SK-N-SH treated with all-trans-retinoic acid at 6 μM for 48 hours (cell line): Measurements from ENCODE around the gene PCF11.

Experiments
- ATAC-seq: fragments of 200-7000 bp; cut with Tn5 transposase; 3 replicates; pipeline ENCODE4 v1.9.1; 2020; ENCODE audit warnings: mild to moderate bottlenecking, moderate library complexity
- ARNTL ChIP-seq: fragments of 450-650 bp; formaldehyde crosslinking; IDR thresholded peaks from 2 replicates; pipeline ENCODE4 v1.5.0; 2020; ENCODE audit warnings: low read depth, mild to moderate bottlenecking, moderate library complexity, borderline replicate concordance
- BACH2 ChIP-seq: fragments of 250-450 bp; sonication (Bioruptor Pico); IDR thresholded peaks from 2 replicates; pipeline ENCODE4 v1.9.0; 2021; ENCODE audit warnings: mild to moderate bottlenecking, borderline replicate concordance
- CSDC2 ChIP-seq: fragments of 250-450 bp; sonication (Bioruptor Pico); IDR thresholded peaks from 2 replicates; pipeline ENCODE4 v1.5.0; 2020; ENCODE audit warnings: mild to moderate bottlenecking, moderate library complexity
- CSRNP3 ChIP-seq: fragments of 250-450 bp; sonication (Bioruptor Pico); IDR thresholded peaks from 2 replicates; pipeline ENCODE4 v1.5.1; 2021; ENCODE audit warnings: mild to moderate bottlenecking, moderate library complexity
- ESRRG ChIP-seq: fragments of 250-450 bp; sonication (Bioruptor Pico); IDR thresholded peaks from 2 replicates; pipeline ENCODE4 v1.6.1; 2021; ENCODE audit warnings: mild to moderate bottlenecking
- GLIS3 ChIP-seq: fragments of 250-450 bp; sonication (Bioruptor Pico); IDR thresholded peaks from 2 replicates; pipeline ENCODE4 v1.5.0; 2020; ENCODE audit warnings: mild to moderate bottlenecking, moderate library complexity
- ISL1 ChIP-seq: fragments of 250-450 bp; sonication (Bioruptor Pico); IDR thresholded peaks from 2 replicates; pipeline ENCODE4 v2.1.2; 2022; ENCODE audit warnings: mild to moderate bottlenecking, moderate library complexity
- OSR1 ChIP-seq: fragments of 250-450 bp; sonication (Bioruptor Pico); IDR thresholded peaks from 2 replicates; pipeline ENCODE4 v1.8.0; 2022; ENCODE audit warnings: moderate library complexity, mild to moderate bottlenecking, inconsistent platforms
- SNAI2 ChIP-seq: fragments of 250-450 bp; sonication (Bioruptor Pico); IDR thresholded peaks from 2 replicates; pipeline ENCODE4 v1.5.0; 2020; ENCODE audit warnings: mild to moderate bottlenecking, moderate library complexity
- TCF4 ChIP-seq: fragments of 250-450 bp; sonication (Bioruptor Pico); IDR thresholded peaks from 2 replicates; pipeline ENCODE4 v1.8.0; 2021; ENCODE audit warnings: mild to moderate bottlenecking, moderate library complexity, borderline replicate concordance
- TOX ChIP-seq: fragments of 250-450 bp; sonication (Bioruptor Pico); IDR thresholded peaks from 2 replicates; pipeline ENCODE4 v1.8.0; 2021; ENCODE audit warnings: mild to moderate bottlenecking, moderate library complexity, borderline replicate concordance
- TSHZ2 ChIP-seq: fragments of 250-450 bp; sonication (Bioruptor Pico); IDR thresholded peaks from 2 replicates; pipeline ENCODE4 v1.5.0; 2020; ENCODE audit warnings: mild to moderate bottlenecking, moderate library complexity
- ZC3H10 ChIP-seq: fragments of 250-450 bp; sonication (Bioruptor Pico); IDR thresholded peaks from 2 replicates; pipeline ENCODE4 v1.5.1; 2021; ENCODE audit warnings: mild to moderate bottlenecking, moderate library complexity
- ZFP3 ChIP-seq: fragments of 250-450 bp; sonication (Bioruptor Pico); IDR thresholded peaks from 2 replicates; pipeline ENCODE4 v1.5.0; 2020; ENCODE audit warnings: mild to moderate bottlenecking, moderate library complexity
- ZNF565 ChIP-seq: fragments of 450-650 bp; formaldehyde crosslinking; conservative IDR thresholded peaks from 2 replicates; pipeline ENCODE4 v1.5.0; 2020; ENCODE audit warnings: low read depth, mild to moderate bottlenecking, moderate library complexity
- ZNF70 ChIP-seq: fragments of 450-650 bp; formaldehyde crosslinking; IDR thresholded peaks from 2 replicates; pipeline ENCODE4 v1.5.0; 2020; ENCODE audit warnings: mild to moderate bottlenecking, moderate library complexity
- ZNF8 ChIP-seq: fragments of 450-650 bp; formaldehyde crosslinking; IDR thresholded peaks from 2 replicates; pipeline ENCODE4 v1.5.0; 2020; ENCODE audit warnings: mild to moderate bottlenecking, moderate library complexity
- TF ChIP-seq, protein P1 (sequence below): fragments of 250-450 bp; sonication (Bioruptor Pico); IDR thresholded peaks from 2 replicates; pipeline ENCODE4 v1.8.0; 2021; ENCODE audit warnings: low read depth, mild to moderate bottlenecking, moderate library complexity, borderline replicate concordance
- TF ChIP-seq, protein P2 (sequence below): fragments of 250-450 bp; sonication (Bioruptor Pico); IDR thresholded peaks from 2 replicates; pipeline ENCODE4 v1.8.0; 2020; ENCODE audit warnings: mild to moderate bottlenecking, moderate library complexity, borderline replicate concordance

The PCF11 gene

GRCh38 chr11:83158357-83158786 lies 1.4 kb downstream of the PCF11 start (continued):
- no peak for TF ChIP-seq ISL1 (CRISPR knock-in tag)

GRCh38 chr11:83158965-83159901 lies 2.3 kb downstream of the PCF11 start:
- TF ChIP-seq ZNF8 (CRISPR knock-in tag) = no peak
- TF ChIP-seq OSR1 = no peak
- TF ChIP-seq, protein P1, sequence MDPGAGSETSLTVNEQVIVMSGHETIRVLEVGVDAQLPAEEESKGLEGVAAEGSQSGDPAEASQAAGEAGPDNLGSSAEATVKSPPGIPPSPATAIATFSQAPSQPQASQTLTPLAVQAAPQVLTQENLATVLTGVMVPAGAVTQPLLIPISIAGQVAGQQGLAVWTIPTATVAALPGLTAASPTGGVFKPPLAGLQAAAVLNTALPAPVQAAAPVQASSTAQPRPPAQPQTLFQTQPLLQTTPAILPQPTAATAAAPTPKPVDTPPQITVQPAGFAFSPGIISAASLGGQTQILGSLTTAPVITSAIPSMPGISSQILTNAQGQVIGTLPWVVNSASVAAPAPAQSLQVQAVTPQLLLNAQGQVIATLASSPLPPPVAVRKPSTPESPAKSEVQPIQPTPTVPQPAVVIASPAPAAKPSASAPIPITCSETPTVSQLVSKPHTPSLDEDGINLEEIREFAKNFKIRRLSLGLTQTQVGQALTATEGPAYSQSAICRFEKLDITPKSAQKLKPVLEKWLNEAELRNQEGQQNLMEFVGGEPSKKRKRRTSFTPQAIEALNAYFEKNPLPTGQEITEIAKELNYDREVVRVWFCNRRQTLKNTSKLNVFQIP (CRISPR knock-in tag) = no peak
- no peak for TF ChIP-seq ZNF70 (CRISPR knock-in tag)
- ATAC-seq = no peak

DNA sequence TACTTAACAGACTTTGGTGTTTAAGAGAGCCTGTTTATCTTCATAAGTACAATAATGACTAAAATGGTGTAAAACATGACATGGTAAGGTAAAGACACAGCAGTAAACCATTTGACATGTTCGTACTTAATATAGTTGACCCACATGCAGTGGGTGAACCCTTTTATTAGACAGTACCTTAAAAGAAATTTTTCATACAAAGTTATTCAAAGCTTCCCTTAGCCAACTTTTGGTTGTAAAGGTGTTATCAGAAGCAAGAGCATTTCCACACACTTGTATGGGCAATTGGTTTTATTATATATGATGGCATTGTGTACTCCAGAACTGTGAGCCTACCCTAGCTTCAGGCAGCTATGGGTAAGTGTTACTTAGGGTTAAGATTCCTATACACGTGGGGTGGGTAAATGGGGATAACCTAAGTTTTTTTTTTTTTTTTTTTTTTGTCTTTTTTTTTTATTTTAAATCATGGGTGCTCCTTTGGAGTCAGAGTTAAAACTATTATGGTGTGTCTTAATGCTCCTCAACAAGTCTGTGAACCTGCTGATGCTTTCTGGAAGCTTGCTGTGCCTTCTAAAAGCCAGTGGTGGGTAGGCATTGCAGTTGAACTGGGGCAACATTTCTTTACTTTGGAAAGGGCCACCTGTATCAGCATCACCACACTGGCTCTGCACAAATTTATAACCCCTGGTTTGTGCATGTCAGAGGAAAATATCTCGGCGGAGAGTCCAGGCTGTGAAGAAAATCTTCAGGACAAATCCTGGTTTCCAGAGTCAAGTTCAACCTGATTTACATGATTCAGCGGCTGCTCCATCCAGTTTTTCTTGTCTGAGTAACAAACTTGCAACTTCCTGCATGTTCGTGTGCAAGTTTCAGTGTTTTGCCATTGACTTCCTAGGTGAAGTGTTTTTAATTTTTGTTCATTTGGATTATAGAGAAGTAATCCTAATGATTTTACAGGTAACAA lies 3.3 kb downstream of the PCF11 start:
- ATAC-seq = no peak
- TF ChIP-seq ESRRG (CRISPR knock-in tag) (no peak), OSR1 (no peak), ZNF565 (CRISPR knock-in tag) (no peak)

DNA sequence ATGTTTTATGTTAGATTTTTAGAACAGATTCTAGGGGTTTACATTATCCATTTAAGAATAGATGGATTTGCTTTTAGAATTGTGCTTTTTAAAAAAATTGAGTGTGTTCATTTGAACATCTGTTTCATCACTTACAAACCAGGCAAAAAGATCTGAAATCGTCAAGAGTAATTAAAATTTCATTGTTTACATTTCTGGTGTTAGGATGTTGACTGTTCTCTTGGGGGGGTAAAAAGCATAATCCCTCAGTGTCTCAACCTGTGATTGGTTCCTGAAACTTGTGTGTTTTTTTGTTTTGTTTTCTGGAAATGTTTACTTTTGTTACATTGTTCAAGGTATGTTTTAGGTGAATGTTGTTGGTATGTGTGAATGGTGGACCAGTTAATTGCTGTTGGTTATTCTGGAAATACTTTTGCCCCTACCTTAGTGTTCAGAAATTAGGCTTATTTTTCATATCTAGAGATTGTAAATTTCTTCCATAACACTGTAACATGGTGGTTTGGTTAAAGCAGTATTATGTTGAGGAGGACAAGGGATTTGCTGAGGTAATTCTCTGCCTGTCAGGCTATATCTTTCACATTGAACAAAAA lies 4.8 kb downstream of the PCF11 start:
- TF ChIP-seq ESRRG (CRISPR knock-in tag) = no peak
- TF ChIP-seq GLIS3 (CRISPR knock-in tag) = no peak
- no peak for TF ChIP-seq ZC3H10 (CRISPR knock-in tag)
- no peak for TF ChIP-seq ZFP3 (CRISPR knock-in tag)
- TF ChIP-seq CSDC2 (CRISPR knock-in tag) = no peak
- no peak for TF ChIP-seq ZNF70 (CRISPR knock-in tag)
- no peak for TF ChIP-seq OSR1
- no peak for TF ChIP-seq TOX (CRISPR knock-in tag)
- TF ChIP-seq SNAI2 (CRISPR knock-in tag) = no peak
- TF ChIP-seq, protein P1 (CRISPR knock-in tag) = no peak
- TF ChIP-seq, protein P2, sequence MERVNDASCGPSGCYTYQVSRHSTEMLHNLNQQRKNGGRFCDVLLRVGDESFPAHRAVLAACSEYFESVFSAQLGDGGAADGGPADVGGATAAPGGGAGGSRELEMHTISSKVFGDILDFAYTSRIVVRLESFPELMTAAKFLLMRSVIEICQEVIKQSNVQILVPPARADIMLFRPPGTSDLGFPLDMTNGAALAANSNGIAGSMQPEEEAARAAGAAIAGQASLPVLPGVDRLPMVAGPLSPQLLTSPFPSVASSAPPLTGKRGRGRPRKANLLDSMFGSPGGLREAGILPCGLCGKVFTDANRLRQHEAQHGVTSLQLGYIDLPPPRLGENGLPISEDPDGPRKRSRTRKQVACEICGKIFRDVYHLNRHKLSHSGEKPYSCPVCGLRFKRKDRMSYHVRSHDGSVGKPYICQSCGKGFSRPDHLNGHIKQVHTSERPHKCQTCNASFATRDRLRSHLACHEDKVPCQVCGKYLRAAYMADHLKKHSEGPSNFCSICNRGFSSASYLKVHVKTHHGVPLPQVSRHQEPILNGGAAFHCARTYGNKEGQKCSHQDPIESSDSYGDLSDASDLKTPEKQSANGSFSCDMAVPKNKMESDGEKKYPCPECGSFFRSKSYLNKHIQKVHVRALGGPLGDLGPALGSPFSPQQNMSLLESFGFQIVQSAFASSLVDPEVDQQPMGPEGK = no peak
- TF ChIP-seq ZNF565 (CRISPR knock-in tag) = no peak
- no peak for TF ChIP-seq TCF4 (CRISPR knock-in tag)
- TF ChIP-seq TSHZ2 (CRISPR knock-in tag) = no peak
- TF ChIP-seq CSRNP3 (CRISPR knock-in tag) = no peak
- no peak for TF ChIP-seq BACH2 (CRISPR knock-in tag)
- TF ChIP-seq ARNTL (CRISPR knock-in tag) = no peak
- TF ChIP-seq, all 23 proteins: peak for 0
- ATAC-seq = no peak
